IMR-90 (cell line): ENCODE measurements around the gene DEK. TPM values are rescaled to one million over a fixed set of nuclear protein-coding genes. Genes with fewer than 3 reads are reported as not detected.

ENCODE experiments used
- ATAC-seq: fragments of 200-7000 bp; cut with Tn5 transposase; 2 replicates; pipeline ENCODE4 v1.9.1; 2020; ENCODE audit warnings: low read depth, mild to moderate bottlenecking, moderate library complexity
- BruUV-seq: library from RNA; stranded (reverse); fragments of 400-500 nt; replicated peaks from 2 replicates; lab custom pipeline; 2021; lab: Mats Ljungman, UMichigan
- CTCF ChIA-PET: fragments of 300-600 bp; formaldehyde crosslinking; extraction: SDS; loops from one replicate; lab custom pipeline; 2021; ENCODE audit warnings: antibody characterized with exemption; lab: Yijun Ruan, JAX
- POLR2A ChIA-PET: fragments of 300-600 bp; sonication (Branson Sonifier 250); formaldehyde crosslinking; loops from one replicate; lab custom pipeline; 2022; ENCODE audit warnings: antibody characterized with exemption; ENCODE audit not compliant: unreplicated experiment; lab: Charles Lee
- DNase-seq: peaks from one replicate; pipeline ENCODE4 v3.0.0; 2013
- H2AFZ ChIP-seq: replicated peaks from 2 replicates; pipeline ENCODE3; 2013; ENCODE audit warnings: low read length, mild to moderate bottlenecking; ENCODE audit not compliant: poor library complexity
- H2AK5ac ChIP-seq: 2 replicates; pipeline ENCODE4 v1.6.1; 2013; ENCODE audit warnings: low read depth, low read length, inconsistent platforms
- H2AK9ac ChIP-seq: replicated peaks from 2 replicates; pipeline ENCODE3; 2013; ENCODE audit warnings: mild to moderate bottlenecking, low read depth, low read length, moderate library complexity; ENCODE audit not compliant: poor library complexity
- H2BK120ac ChIP-seq: 2 replicates; pipeline ENCODE4 v1.6.1; 2013; ENCODE audit warnings: low read depth, low read length, inconsistent platforms
- H2BK15ac ChIP-seq: 3 replicates; pipeline ENCODE4 v1.6.1; 2013; ENCODE audit warnings: low read depth, low read length, inconsistent platforms
- H2BK20ac ChIP-seq: 2 replicates; pipeline ENCODE4 v1.6.1; 2013; ENCODE audit warnings: low read depth, mild to moderate bottlenecking, inconsistent platforms, low read length, moderate library complexity
- H2BK5ac ChIP-seq: 2 replicates; pipeline ENCODE4 v1.6.1; 2013; ENCODE audit warnings: mild to moderate bottlenecking, low read depth, low read length, inconsistent platforms; ENCODE audit not compliant: poor library complexity, severe bottlenecking
- H3K14ac ChIP-seq: replicated peaks from 2 replicates; pipeline ENCODE4 v1.6.1; 2013; ENCODE audit warnings: low read depth, low read length, inconsistent platforms
- H3K18ac ChIP-seq: 2 replicates; pipeline ENCODE4 v1.6.1; 2013; ENCODE audit warnings: low read depth, low read length, control low read depth
- H3K23ac ChIP-seq: 2 replicates; pipeline ENCODE4 v1.6.1; 2013; ENCODE audit warnings: low read depth, low read length, inconsistent platforms
- H3K27ac ChIP-seq: 2 replicates; pipeline ENCODE4 v1.5.1; 2013; ENCODE audit warnings: mild to moderate bottlenecking, control low read depth, low read length; ENCODE audit not compliant: insufficient read depth
- H3K27me3 ChIP-seq: 2 replicates; pipeline ENCODE4 v1.6.1; 2013; ENCODE audit warnings: low read length; ENCODE audit not compliant: control insufficient read depth, insufficient read depth
- H3K36me3 ChIP-seq: 2 replicates; pipeline ENCODE4 v1.6.1; 2013; ENCODE audit warnings: low read length, mixed read lengths; ENCODE audit not compliant: control insufficient read depth, insufficient read depth
- H3K4ac ChIP-seq: 2 replicates; pipeline ENCODE4 v1.6.1; 2013; ENCODE audit warnings: low read depth, low read length, inconsistent platforms
- H3K4me1 ChIP-seq: 2 replicates; pipeline ENCODE4 v1.6.1; 2013; ENCODE audit warnings: low read length, mixed read lengths; ENCODE audit not compliant: control insufficient read depth, insufficient read depth
- H3K4me2 ChIP-seq: 2 replicates; pipeline ENCODE4 v1.6.1; 2013; ENCODE audit warnings: low read depth, mild to moderate bottlenecking, control low read depth, low read length, moderate library complexity
- H3K4me3 ChIP-seq: 2 replicates; pipeline ENCODE4 v1.5.1; 2013; ENCODE audit warnings: low read depth, mild to moderate bottlenecking, control low read depth, low read length, moderate library complexity; ENCODE audit not compliant: insufficient read depth
- H3K56ac ChIP-seq: 2 replicates; pipeline ENCODE4 v1.6.1; 2013; ENCODE audit warnings: low read length, inconsistent platforms; ENCODE audit not compliant: insufficient read depth; ENCODE audit errors: extremely low read depth
- H3K79me1 ChIP-seq, 2 experiments: 2 replicates each; pipeline ENCODE4 v1.6.1; 2013; ENCODE audit warnings: low read length in 2 of 2, inconsistent platforms in 1 of 2, low read depth in 1 of 2
- H3K9ac ChIP-seq: 2 replicates; pipeline ENCODE4 v1.6.1; 2013; ENCODE audit warnings: low read depth, low read length, control low read depth
- H3K9me1 ChIP-seq: 2 replicates; pipeline ENCODE4 v1.6.1; 2013; ENCODE audit warnings: low read length, inconsistent platforms; ENCODE audit not compliant: insufficient read depth
- H3K9me3 ChIP-seq: 2 replicates; pipeline ENCODE4 v1.6.1; 2013; ENCODE audit warnings: low read length; ENCODE audit not compliant: control insufficient read depth, insufficient read depth
- H4K20me1 ChIP-seq: 2 replicates; pipeline ENCODE4 v1.6.1; 2013; ENCODE audit warnings: low read length, inconsistent platforms; ENCODE audit not compliant: insufficient read depth
- H4K5ac ChIP-seq: 2 replicates; pipeline ENCODE4 v1.6.1; 2013; ENCODE audit warnings: mild to moderate bottlenecking, low read depth, low read length, control low read depth
- H4K8ac ChIP-seq, 2 experiments: 2 replicates each; pipeline ENCODE4 v1.6.1; 2013; ENCODE audit warnings: low read depth in 2 of 2, low read length in 2 of 2, control low read depth in 1 of 2, inconsistent platforms in 1 of 2
- H4K91ac ChIP-seq: 2 replicates; pipeline ENCODE4 v1.6.1; 2013; ENCODE audit warnings: low read depth, low read length, inconsistent platforms; ENCODE audit not compliant: insufficient read depth
- CEBPB ChIP-seq: IDR thresholded peaks from 2 replicates; pipeline ENCODE4 v1.6.1; 2012; ENCODE audit warnings: low read depth, low read length, improper control_type of control experiment
- CTCF ChIP-seq: conservative IDR thresholded peaks from 2 replicates; pipeline ENCODE4 v1.5.1; 2012; ENCODE audit warnings: mild to moderate bottlenecking, low read depth, low read length, improper control_type of control experiment
- MAZ ChIP-seq: IDR thresholded peaks from 2 replicates; pipeline ENCODE4 v1.6.1; 2012; ENCODE audit warnings: low read depth, mild to moderate bottlenecking, low read length, improper control_type of control experiment, moderate library complexity, borderline replicate concordance
- MXI1 ChIP-seq: IDR thresholded peaks from 2 replicates; pipeline ENCODE4 v1.6.1; 2012; ENCODE audit warnings: low read depth, mild to moderate bottlenecking, low read length, moderate library complexity, borderline replicate concordance
- NFE2L2 ChIP-seq: fragments of 150-350 bp; IDR thresholded peaks from 2 replicates; pipeline ENCODE4 v1.6.1; 2016; ENCODE audit warnings: low read depth, mild to moderate bottlenecking, low read length
- RCOR1 ChIP-seq: IDR thresholded peaks from 2 replicates; pipeline ENCODE4 v1.6.1; 2012; ENCODE audit warnings: mild to moderate bottlenecking, low read length, improper control_type of control experiment; ENCODE audit not compliant: insufficient replicate concordance
- RFX5 ChIP-seq: IDR thresholded peaks from 2 replicates; pipeline ENCODE4 v1.8.0; 2012; ENCODE audit warnings: low read depth, mild to moderate bottlenecking, low read length, moderate library complexity
- SMC3 ChIP-seq: fragments of 150-350 bp; IDR thresholded peaks from 2 replicates; pipeline ENCODE4 v1.6.1; 2016; ENCODE audit warnings: low read depth, mild to moderate bottlenecking, antibody characterized with exemption, low read length, moderate library complexity
- USF2 ChIP-seq: fragments of 150-350 bp; IDR thresholded peaks from 2 replicates; pipeline ENCODE4 v1.6.1; 2017; ENCODE audit warnings: mild to moderate bottlenecking, antibody characterized with exemption, low read length, low read depth
- WGBS, 2 experiments: methylation state at CpG; one replicate each; pipeline versions ENCODE4 v1.1.5 to v1.1.7; 2013; ENCODE audit warnings: missing lambda C conversion rate in 2 of 2; ENCODE audit not compliant: insufficient read length in 1 of 2; ENCODE audit errors: extremely low coverage in 2 of 2; 5-methylcytosine and 5-hydroxymethylcytosine counted together
- dilution Hi-C: fragments of 300-500 bp; cut with HindIII; formaldehyde crosslinking; loops from one replicate; pipeline ENCODE4 v1.14.3; 2018; ENCODE audit warnings: low sequenced_read_pairs; ENCODE audit not compliant: unreplicated experiment
- in situ Hi-C: fragments of 300-500 bp; cut with MboI; formaldehyde crosslinking; loops from 3 replicates; pipeline ENCODE4 v1.14.3; 2019; ENCODE audit warnings: low sequenced_read_pairs, inconsistent platforms, mixed read lengths
- intact Hi-C: fragments of 100-400 bp; cut with micrococcal nuclease; formaldehyde crosslinking; loops from 2 replicates; pipeline ENCODE4 v1.10.0; 2022
- polyA plus RNA-seq, 3 experiments: library from polyadenylated mRNA; depleted of rRNA; stranded (reverse); fragments of >200 nt; gene quantifications; 2 replicates each; pipeline ENCODE4 v1.2.3, GENCODE V29; 2012; ENCODE audit warnings: low replicate concordance in 1 of 3
- total RNA-seq: library from RNA; depleted of rRNA; stranded (reverse); fragments of >200 nt; gene quantifications from 2 replicates; pipeline ENCODE4 v1.2.3, GENCODE V29; 2012

DEK gene
- total and polyA plus RNA-seq, 2 of the 4 experiments (the other 2 are of a cell fraction): 33.5 to 37.1 TPM

- H3K4ac ChIP-seq: no peak overlapping the region
- intact Hi-C loops: no loop called here
- H3K4me1 ChIP-seq: peaks cover 10% of the 10 kb centered on the region
- ATAC-seq (no peak), DNase-seq (no peak)
- dilution Hi-C loops: no loop called here
- no peak overlapping the region for H2BK5ac ChIP-seq
- in situ Hi-C loops: no loop called here
- no peak overlapping the region for H2BK120ac ChIP-seq
- no peak overlapping the region for H3K56ac ChIP-seq
- H3K9ac ChIP-seq: no peak overlapping the region
- no peak overlapping the region for H2BK20ac ChIP-seq
- POLR2A ChIA-PET: no interaction called here
- no peak overlapping the region for H4K8ac ChIP-seq
- TF ChIP-seq NFE2L2 (no peak), MAZ (no peak), CEBPB (no peak), RCOR1 (no peak), RFX5 (no peak), USF2 (no peak), MXI1 (no peak), SMC3 (no peak), CTCF (no peak)
- no peak overlapping the region for H3K14ac ChIP-seq
- peaks cover 7% of the 10 kb centered on the region; the same call in 1 of the 2 replicates for H3K9me1 ChIP-seq
- H3K4me2 ChIP-seq: no peak overlapping the region
- no peak overlapping the region for H3K23ac ChIP-seq
- WGBS, 2 experiments: no CpG with 5 or more reads among the region's 6 CpGs
- CTCF ChIA-PET: no interaction called here
- no peak overlapping the region for H2AFZ ChIP-seq
- peaks cover 4% of the 10 kb centered on the region; the same call in 1 of the 2 replicates for H3K36me3 ChIP-seq
- no peaks in the 10 kb centered on the region for H3K27me3 ChIP-seq
- no peaks in the 10 kb centered on the region for H3K79me1 ChIP-seq
- no TSS peak for BruUV-seq
- H3K4me3 ChIP-seq: no peak overlapping the region
- H3K9me3 ChIP-seq: no peaks in the 10 kb centered on the region
- H4K91ac ChIP-seq: no peak overlapping the region
- no peak overlapping the region for H2AK9ac ChIP-seq
- no peak overlapping the region for H4K5ac ChIP-seq
- H3K18ac ChIP-seq: no peak overlapping the region
- no peak overlapping the region for H2AK5ac ChIP-seq
- H2BK15ac ChIP-seq: no peak overlapping the region
- no peaks in the 10 kb centered on the region for H4K20me1 ChIP-seq
- no peak overlapping the region for H3K27ac ChIP-seq
Measured at GRCh38 chr6:18211338-18211737, 53.0 kb downstream of the DEK start.
